ENCODE results near the gene EGFLAM. TPM values are rescaled to one million over a fixed set of nuclear protein-coding genes. Genes with fewer than 3 reads are reported as not detected.

EGFLAM gene
- total and polyA plus RNA-seq, 11 donors: 4.7 to 19.4 (median 8.0) TPM

DNA sequence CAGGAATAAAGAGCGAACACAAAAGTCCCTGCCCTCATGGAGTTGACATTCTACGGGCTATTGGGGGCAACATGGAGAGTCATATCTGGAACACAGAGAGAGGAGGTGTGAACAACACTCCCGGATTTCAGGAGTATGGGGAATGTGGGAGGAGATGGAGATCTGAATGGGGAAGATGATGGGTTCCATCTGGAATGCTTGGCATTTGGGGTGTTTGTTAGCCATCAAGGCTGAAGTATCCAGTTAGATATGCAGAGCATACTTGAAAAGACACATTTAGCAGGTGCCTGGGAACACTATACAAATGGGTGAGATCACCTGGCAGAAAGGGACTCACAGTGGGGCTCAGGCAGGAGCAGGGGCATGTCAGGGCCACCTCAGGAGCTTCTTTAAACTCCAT is 61.1 kb downstream of the EGFLAM start:
- ATAC-seq (no peak), DNase-seq (no peak)
- WGBS, 4 donors: 78 to 85% (median 80%) methylated on average over 3 of the region's 3 CpGs
- no peak overlapping the region for H3K27ac ChIP-seq
- H3K4me1 ChIP-seq: peaks cover 0 to 19% (median 2%) of the 10 kb centered on the region in 12 donors
- H3K4me3 ChIP-seq: no peak overlapping the region
- peaks cover 0 to 2% (median 0%) of the 10 kb centered on the region in 9 donors for H3K27me3 ChIP-seq
- H3K9me3 ChIP-seq: no peaks in the 10 kb centered on the region
- no peaks in the 10 kb centered on the region for H3K36me3 ChIP-seq
- TF ChIP-seq, protein P1, sequence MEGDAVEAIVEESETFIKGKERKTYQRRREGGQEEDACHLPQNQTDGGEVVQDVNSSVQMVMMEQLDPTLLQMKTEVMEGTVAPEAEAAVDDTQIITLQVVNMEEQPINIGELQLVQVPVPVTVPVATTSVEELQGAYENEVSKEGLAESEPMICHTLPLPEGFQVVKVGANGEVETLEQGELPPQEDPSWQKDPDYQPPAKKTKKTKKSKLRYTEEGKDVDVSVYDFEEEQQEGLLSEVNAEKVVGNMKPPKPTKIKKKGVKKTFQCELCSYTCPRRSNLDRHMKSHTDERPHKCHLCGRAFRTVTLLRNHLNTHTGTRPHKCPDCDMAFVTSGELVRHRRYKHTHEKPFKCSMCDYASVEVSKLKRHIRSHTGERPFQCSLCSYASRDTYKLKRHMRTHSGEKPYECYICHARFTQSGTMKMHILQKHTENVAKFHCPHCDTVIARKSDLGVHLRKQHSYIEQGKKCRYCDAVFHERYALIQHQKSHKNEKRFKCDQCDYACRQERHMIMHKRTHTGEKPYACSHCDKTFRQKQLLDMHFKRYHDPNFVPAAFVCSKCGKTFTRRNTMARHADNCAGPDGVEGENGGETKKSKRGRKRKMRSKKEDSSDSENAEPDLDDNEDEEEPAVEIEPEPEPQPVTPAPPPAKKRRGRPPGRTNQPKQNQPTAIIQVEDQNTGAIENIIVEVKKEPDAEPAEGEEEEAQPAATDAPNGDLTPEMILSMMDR (IDR thresholded peaks at IDR 0.05): no peak
- no peak for TF ChIP-seq POLR2A (IDR thresholded peaks at IDR 0.05)
- intact Hi-C loops (cut with DNase I): no loop called here

DNA sequence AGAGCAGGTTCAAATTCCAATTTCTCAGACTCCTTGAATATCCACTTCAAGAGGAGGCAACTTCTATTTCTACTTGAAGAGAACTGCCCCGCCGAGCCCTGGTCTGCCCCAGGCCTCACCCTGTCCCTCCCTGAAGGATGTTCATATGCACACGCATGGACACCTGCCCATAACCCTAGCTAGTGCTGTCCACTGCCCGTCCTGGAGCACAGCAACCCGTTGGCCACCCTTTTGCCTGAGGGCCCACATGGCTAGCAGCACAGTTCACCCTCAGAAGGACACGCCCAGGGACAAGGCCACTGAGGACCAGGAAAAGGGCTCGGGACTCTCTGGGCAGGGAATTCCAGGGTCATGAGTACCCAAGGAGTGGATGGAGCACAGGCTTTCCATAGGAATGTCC is 63.6 kb downstream of the EGFLAM start:
- TF ChIP-seq POLR2A (IDR thresholded peaks at IDR 0.05): no peak
- TF ChIP-seq, protein P1 (IDR thresholded peaks at IDR 0.05): no peak
- intact Hi-C loops (cut with DNase I): no loop called here
- H3K36me3 ChIP-seq: no peaks in the 10 kb centered on the region
- no peaks in the 10 kb centered on the region for H3K27me3 ChIP-seq
- H3K4me1 ChIP-seq: peaks cover 0 to 13% (median 0%) of the 10 kb centered on the region in 12 donors
- no peaks in the 10 kb centered on the region for H3K9me3 ChIP-seq
- 82 to 88% (median 86%) methylated on average over 7 of the region's 7 CpGs for WGBS, 4 donors
- ATAC-seq (no peak), DNase-seq (no peak)
- H3K27ac ChIP-seq: no peak overlapping the region
- no peak overlapping the region for H3K4me3 ChIP-seq

DNA sequence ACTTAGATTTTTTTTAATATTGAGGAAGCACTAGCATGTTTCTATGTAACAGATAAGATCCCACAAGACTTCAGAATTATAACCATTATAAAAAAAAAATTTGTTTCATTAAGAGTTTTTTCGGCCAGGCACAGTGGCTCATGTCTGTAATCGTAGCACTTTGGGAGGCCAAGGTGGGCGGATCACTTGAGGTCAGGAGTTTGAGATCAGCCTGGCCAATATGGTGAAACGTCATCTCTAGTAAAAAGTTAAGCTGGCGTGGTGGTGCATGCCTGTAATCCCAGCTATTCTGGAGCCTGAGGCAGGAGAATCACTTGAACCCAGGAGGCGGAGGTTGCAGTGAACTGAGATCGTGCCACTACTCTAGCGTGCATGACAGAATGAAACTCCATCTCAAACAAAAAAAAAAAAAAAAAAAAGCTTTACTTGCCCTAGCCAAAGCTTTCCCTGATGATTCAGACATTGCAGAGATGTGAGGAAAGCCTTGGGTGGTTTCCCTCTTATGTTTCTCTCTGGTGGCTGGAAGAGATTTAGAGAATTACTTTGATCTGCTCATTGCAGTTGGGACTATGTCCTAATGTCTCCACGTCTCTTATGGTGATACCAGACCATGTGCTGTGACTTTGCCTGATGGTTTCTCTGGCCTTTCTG is 65.4 kb downstream of the EGFLAM start:
- TF ChIP-seq, protein P1 (IDR thresholded peaks at IDR 0.05): no peak
- no peak for TF ChIP-seq POLR2A (IDR thresholded peaks at IDR 0.05)
- peaks cover 0 to 13% (median 0%) of the 10 kb centered on the region in 12 donors for H3K4me1 ChIP-seq
- H3K36me3 ChIP-seq: no peaks in the 10 kb centered on the region
- no peak for DNase-seq
- no peaks in the 10 kb centered on the region for H3K9me3 ChIP-seq
- peak in 3 of 4 donors; percentile 50 to 84 (median 75) for ATAC-seq
- no peak overlapping the region for H3K4me3 ChIP-seq
- intact Hi-C loops (cut with DNase I): no loop called here
- H3K27me3 ChIP-seq: no peaks in the 10 kb centered on the region
- H3K27ac ChIP-seq: no peak overlapping the region
- WGBS, 4 donors: 70 to 84% (median 81%) methylated on average over 9 of the region's 9 CpGs

DNA sequence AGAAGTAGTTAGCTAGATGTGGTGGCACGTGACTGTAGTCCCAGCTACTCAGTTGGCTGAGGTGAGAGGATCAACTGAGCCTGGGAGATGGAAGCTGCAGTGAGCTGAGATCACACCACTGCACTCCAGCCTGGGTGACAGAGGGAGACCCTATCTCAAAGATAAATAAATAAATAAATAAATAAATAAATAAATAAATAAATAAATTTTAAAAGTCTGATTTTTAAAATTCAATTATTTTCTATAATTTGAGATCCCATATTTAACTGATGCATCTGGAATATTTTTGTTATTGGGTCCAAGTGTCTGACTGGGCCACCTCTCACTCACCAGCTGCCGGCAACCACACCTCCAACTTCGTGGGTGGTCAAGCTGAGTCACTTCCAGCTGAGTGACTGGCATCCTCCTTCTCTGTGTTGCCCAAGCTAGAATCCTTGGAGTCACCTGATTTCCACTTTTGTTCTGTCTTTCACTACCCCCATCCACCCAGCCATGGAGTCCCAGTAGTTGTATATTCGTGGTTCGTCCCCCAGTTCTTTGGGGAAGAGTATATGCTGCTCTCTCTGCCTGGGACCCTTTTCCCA is 70.9 kb downstream of the EGFLAM start:
- no peaks in the 10 kb centered on the region for H3K36me3 ChIP-seq
- peaks cover 0 to 4% (median 0%) of the 10 kb centered on the region in 12 donors for H3K9me3 ChIP-seq
- WGBS, 4 donors: 81 to 87% (median 83%) methylated on average over 5 of the region's 5 CpGs
- H3K27ac ChIP-seq: no peak overlapping the region
- no peak overlapping the region for H3K4me3 ChIP-seq
- no peaks in the 10 kb centered on the region for H3K27me3 ChIP-seq
- peaks cover 0 to 3% (median 0%) of the 10 kb centered on the region in 12 donors for H3K4me1 ChIP-seq
- ATAC-seq (no peak), DNase-seq (no peak)
- no peak for TF ChIP-seq POLR2A (IDR thresholded peaks at IDR 0.05)
- TF ChIP-seq, protein P1 (IDR thresholded peaks at IDR 0.05): no peak
- intact Hi-C loops (cut with DNase I): no loop called here

All from heart left ventricle (tissue), 16 donors.